ENCODE data around the gene MST1R.

- TF ChIP-seq POLR2A (IDR thresholded peaks at IDR 0.05; ENCODE audit: low read depth, low read length), result no peak
- TF ChIP-seq POLR2AphosphoS5 (IDR thresholded peaks at IDR 0.05; ENCODE audit: low read depth, low read length), result no peak
- TF ChIP-seq SPI1 (IDR thresholded peaks at IDR 0.05; ENCODE audit: low read depth, low read length), result no peak
- no peak for TF ChIP-seq TAF1 (IDR thresholded peaks at IDR 0.05; ENCODE audit: low read depth, low read length)
- TF ChIP-seq POU2F2 (IDR thresholded peaks at IDR 0.05; ENCODE audit: low read depth, low read length), result no peak
- no peak for TF ChIP-seq PAX5 (IDR thresholded peaks at IDR 0.05; ENCODE audit: insufficient read depth, low read length, severe bottlenecking)
Measured at GRCh38 chr3:49841806-49842205, 61.9 kb downstream of the MST1R start.
